Activated gamma-delta T cell treated with anti-CD3 and anti-CD28 coated beads, Interleukin-2, amount 50 U/mL, for 16 hours (primary cell): Measurements from ENCODE around the gene PDC.

Experiments
- DNase-seq: peaks from one replicate; pipeline ENCODE4 v3.0.0-alpha.2; 2020; ENCODE audit warnings: low read depth

PDC gene

GRCh38 chr1:186461014-186461413 is at the start of gene PDC:
Gene PDC (minus strand): TSS chr1:186461114. CDS start chr1:186449459, 11,655 bp downstream.
- DNase-seq, result no peak

GRCh38 chr1:186503190-186503589 is 42.3 kb upstream of the PDC start:
- DNase-seq, result no peak

GRCh38 chr1:186502087-186502486 is 41.2 kb upstream of the PDC start:
- DNase-seq, result no peak

- DNase-seq, result no peak
Measured at GRCh38 chr1:186500804-186501203, 39.9 kb upstream of the PDC start.

- DNase-seq, result no peak
Measured at GRCh38 chr1:186499571-186499970, 38.7 kb upstream of the PDC start.

GRCh38 chr1:186498695-186499389 is 37.9 kb upstream of the PDC start:
- DNase-seq, result no peak

- DNase-seq, result no peak
Measured at GRCh38 chr1:186498071-186498470, 37.2 kb upstream of the PDC start.

- no peak for DNase-seq
Measured at GRCh38 chr1:186497651-186498050, 36.7 kb upstream of the PDC start.

- DNase-seq, result no peak
Measured at GRCh38 chr1:186496171-186496851, 35.4 kb upstream of the PDC start.

GRCh38 chr1:186494832-186495271 is 33.9 kb upstream of the PDC start:
- no peak for DNase-seq

GRCh38 chr1:186492531-186493291 is 31.8 kb upstream of the PDC start:
- DNase-seq, result no peak

GRCh38 chr1:186491336-186491735 is 30.4 kb upstream of the PDC start:
- DNase-seq, result no peak

- DNase-seq, result no peak
Measured at GRCh38 chr1:186487163-186487562, 26.2 kb upstream of the PDC start.

GRCh38 chr1:186486061-186486460 is 25.1 kb upstream of the PDC start:
- DNase-seq, result no peak

- no peak for DNase-seq
Measured at GRCh38 chr1:186483561-186483960, 22.6 kb upstream of the PDC start.

GRCh38 chr1:186482661-186483255 is 21.8 kb upstream of the PDC start:
- DNase-seq, result peak; percentile 3

GRCh38 chr1:186481303-186481888 is 20.5 kb upstream of the PDC start:
- no peak for DNase-seq

- DNase-seq, result no peak
Measured at GRCh38 chr1:186479162-186479561, 18.2 kb upstream of the PDC start.

- DNase-seq, result no peak
Measured at GRCh38 chr1:186476264-186477040, 15.5 kb upstream of the PDC start.

- no peak for DNase-seq
Measured at GRCh38 chr1:186474208-186474607, 13.3 kb upstream of the PDC start.

- DNase-seq, result no peak
Measured at GRCh38 chr1:186473047-186473446, 12.1 kb upstream of the PDC start.
